ENCODE results near the gene GNAQ.
"Not testable (repeated sequence)": the region's sequence is repeated elsewhere in the genome, so short reads cannot be mapped to it uniquely, and the experiment has no call there.

Gene GNAQ

GRCh38 chr9:78031444-78031892, at the start of gene GNAQ:
Gene GNAQ (minus strand): TSS chr9:78031811. CDS start chr9:78031235, 576 bp downstream.
- peaks cover 53 to 59% of the 10 kb centered on the region in 2 donors for H3K27me3 Mint-ChIP-seq

DNA sequence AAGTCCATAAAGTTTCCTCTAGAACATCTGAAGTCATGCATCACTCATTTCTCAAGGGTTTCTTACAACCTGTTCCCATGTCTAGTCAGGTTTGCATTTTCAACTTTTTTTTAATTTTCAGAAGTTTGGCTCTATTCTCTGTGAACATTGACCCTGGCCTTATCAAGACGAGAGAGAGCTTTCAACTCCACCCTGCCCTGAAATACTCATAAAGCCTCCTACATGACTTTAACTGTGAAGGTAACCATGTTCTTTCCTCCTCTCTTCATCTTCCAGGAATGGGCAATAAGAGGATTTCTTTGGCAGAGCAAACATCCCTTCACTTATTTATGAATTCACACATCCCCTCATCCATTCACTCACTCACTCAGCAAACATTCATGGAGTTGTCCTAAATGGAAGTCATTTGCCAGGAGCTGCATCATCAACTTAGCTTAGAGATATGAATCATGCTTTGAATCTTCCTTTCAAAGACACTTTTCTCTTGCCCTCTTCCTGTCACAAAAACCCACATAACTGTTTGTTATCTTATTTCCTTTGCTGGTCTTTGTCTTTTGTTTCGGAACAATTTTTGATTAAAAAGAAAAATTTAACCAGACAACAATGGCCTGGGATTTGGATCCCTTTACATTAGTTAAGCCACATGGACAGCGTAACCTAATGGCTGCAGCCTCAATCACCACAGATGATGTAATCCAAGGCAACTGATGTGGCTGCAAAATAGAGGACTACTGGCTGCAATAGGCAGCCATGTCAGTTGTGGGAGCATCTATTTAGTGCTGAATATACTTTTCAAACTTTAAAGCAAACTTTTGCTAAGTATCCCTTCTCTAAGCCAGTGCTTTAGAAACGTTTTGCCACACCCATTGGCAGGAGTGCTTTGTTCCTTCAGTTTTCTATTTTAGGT, 43.0 kb upstream of the GNAQ start:
- no peak for DNase-seq
- H3K4me3 Mint-ChIP-seq, result no peak overlapping the region
- no peaks in the 10 kb centered on the region for H3K4me1 Mint-ChIP-seq

More at GRCh38 chr9:78031444-78031892, at the start of gene GNAQ:
- ATAC-seq (replicated peaks) (peak; percentile 14 to 33), DNase-seq (peak; percentile 1)
- Mint-ChIP-seq H3K27ac (peak within 1 kb of the TSS; percentile 85), H3K4me3 (peak within 1 kb of the TSS; percentile 84 to 87), H3K9me3 (no peaks in the 10 kb centered on the region), H3K4me1 (peaks cover 19 to 32% of the 10 kb centered on the region in 2 donors), H3K36me3 (no peaks in the 10 kb centered on the region)

GRCh38 chr9:78073722-78074121, 42.1 kb upstream of the GNAQ start:
- ATAC-seq (replicated peaks) (no peak), DNase-seq (no peak)
- Mint-ChIP-seq H3K27me3 (peaks cover 46 to 55% of the 10 kb centered on the region in 2 donors), H3K4me3 (no peak overlapping the region), H3K9me3 (peaks cover 7 to 18% of the 10 kb centered on the region in 2 donors), H3K4me1 (no peaks in the 10 kb centered on the region), H3K27ac (no peak overlapping the region), H3K36me3 (peaks cover 4 to 9% of the 10 kb centered on the region in 2 donors)

More for the DNA sequence above, 43.0 kb upstream of the GNAQ start:
- Mint-ChIP-seq H3K9me3 (peaks cover 9 to 18% of the 10 kb centered on the region in 2 donors), H3K27me3 (peaks cover 46 to 55% of the 10 kb centered on the region in 2 donors), H3K36me3 (peaks cover 4 to 9% of the 10 kb centered on the region in 2 donors), H3K27ac (no peak overlapping the region)
- no peak for ATAC-seq (replicated peaks)

DNA sequence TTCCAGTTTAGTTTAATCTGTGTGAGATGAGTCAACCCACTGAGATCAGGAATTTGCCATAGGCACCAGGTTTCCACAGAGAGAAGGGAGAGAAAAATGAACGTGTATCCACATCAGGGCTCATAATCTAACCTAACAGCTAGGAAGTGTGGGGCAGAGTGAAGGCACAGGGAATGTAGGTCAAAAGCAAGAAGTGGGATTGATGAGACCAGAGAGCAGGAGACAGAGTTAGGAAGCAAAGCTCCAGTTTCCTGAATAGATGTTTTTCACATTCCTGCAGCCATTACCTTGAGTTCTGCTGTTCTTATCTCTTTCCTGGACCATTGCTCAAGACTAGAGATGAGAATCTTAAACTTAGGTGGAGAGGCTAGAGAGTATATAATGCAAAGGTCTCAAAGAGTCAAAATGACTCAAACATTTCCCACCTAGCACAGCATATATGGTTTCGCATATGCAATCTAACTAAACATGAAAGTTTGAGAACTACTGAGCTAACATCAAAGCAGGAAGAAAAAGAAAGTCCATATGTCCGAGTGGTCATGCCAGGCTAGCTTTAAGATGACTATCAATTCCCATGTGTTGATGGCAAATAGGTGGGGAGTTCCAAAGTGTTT, 41.1 kb upstream of the GNAQ start:
- Mint-ChIP-seq H3K27me3 (peaks cover 39 to 48% of the 10 kb centered on the region in 2 donors), H3K36me3 (peaks cover 4 to 5% of the 10 kb centered on the region in 2 donors), H3K27ac (no peak overlapping the region), H3K4me1 (no peaks in the 10 kb centered on the region), H3K4me3 (no peak overlapping the region), H3K9me3 (peaks cover 3 to 12% of the 10 kb centered on the region in 2 donors)
- no peak for DNase-seq
- ATAC-seq (replicated peaks), result no peak

DNA sequence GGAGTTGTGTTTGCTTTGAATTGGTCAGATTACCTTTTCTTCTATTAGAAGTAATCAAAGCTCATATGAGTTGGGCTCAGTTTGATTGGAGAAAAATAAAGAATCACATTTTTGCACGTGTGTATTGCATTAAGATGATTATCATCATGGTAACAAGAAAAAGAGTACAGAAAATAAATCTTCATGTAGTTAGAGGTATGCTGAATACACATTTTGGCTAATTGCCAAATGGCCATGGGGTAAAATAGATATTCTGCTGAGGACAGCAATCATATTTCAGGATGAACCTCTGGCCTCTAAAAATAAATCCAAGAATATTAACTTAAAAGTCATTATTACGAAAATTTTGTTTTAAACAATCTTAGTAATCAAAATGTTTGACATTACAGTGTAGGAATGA, 38.9 kb upstream of the GNAQ start:
- ATAC-seq (replicated peaks) (no peak), DNase-seq (no peak)
- Mint-ChIP-seq H3K36me3 (peaks cover 2 to 4% of the 10 kb centered on the region in 2 donors), H3K27me3 (peaks cover 26 to 27% of the 10 kb centered on the region in 2 donors), H3K4me1 (no peaks in the 10 kb centered on the region), H3K9me3 (peaks cover 9% of the 10 kb centered on the region in 2 donors), H3K27ac (no peak overlapping the region), H3K4me3 (no peak overlapping the region)

DNA sequence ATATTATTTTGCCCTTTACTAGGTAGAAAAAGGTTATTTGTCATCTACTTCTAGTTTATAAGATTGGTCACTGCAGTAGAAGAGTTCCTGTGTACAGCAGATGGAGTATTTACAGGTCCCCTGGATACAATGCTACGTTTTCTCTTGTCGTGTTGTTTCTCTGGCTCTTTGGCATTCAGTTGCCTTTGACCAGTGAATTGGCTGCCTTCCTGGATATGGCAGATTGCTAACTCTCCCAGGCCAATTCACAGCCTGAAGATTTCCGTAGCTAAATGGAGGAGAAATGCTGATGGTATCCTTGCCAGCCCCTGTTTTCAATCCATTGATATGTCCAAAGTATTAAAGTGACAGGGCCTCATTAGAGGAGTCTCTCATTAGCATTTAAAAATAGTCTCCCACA, 32.5 kb upstream of the GNAQ start:
- H3K4me1 Mint-ChIP-seq, result no peaks in the 10 kb centered on the region
- H3K4me3 Mint-ChIP-seq, result no peak overlapping the region
- ATAC-seq (replicated peaks) (no peak), DNase-seq (no peak)
- H3K27ac Mint-ChIP-seq, result no peak overlapping the region
- H3K9me3 Mint-ChIP-seq, result peaks cover 13% of the 10 kb centered on the region in 2 donors
- peaks cover 2 to 8% of the 10 kb centered on the region in 2 donors for H3K36me3 Mint-ChIP-seq
- peaks cover 0 to 5% of the 10 kb centered on the region in 2 donors for H3K27me3 Mint-ChIP-seq

DNA sequence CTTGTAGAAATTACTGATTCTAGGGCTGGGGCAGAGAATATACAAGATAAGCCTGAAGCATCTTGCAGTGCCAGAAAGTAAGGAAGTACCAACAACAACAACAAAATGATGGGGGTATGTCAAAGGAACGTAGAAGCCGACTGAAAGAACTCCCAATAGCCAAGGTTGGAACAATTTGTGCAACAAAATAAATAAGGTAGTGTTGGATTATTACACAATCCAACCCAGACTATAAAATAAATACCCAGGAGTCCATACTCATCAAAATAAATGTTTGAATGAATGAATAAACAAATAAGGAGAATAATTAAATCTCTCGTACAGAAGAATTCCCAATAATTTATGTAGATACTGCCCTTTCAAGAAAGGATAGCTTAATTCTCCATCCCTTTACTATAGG, 31.1 kb upstream of the GNAQ start:
- Mint-ChIP-seq H3K9me3 (peaks cover 19 to 21% of the 10 kb centered on the region in 2 donors), H3K27me3 (peaks cover 0 to 6% of the 10 kb centered on the region in 2 donors), H3K4me1 (no peaks in the 10 kb centered on the region), H3K36me3 (peaks cover 2 to 8% of the 10 kb centered on the region in 2 donors), H3K4me3 (no peak overlapping the region), H3K27ac (no peak overlapping the region)
- no peak for DNase-seq
- no peak for ATAC-seq (replicated peaks)

GRCh38 chr9:78054218-78054617, 22.6 kb upstream of the GNAQ start:
- H3K4me1 Mint-ChIP-seq; H3K4me3 Mint-ChIP-seq; DNase-seq; H3K36me3 Mint-ChIP-seq; ATAC-seq (replicated peaks); H3K27ac Mint-ChIP-seq: not testable (repeated sequence)
- Mint-ChIP-seq H3K27me3 (peaks cover 32 to 40% of the 10 kb centered on the region in 2 donors), H3K9me3 (peaks cover 13 to 15% of the 10 kb centered on the region in 2 donors)

DNA sequence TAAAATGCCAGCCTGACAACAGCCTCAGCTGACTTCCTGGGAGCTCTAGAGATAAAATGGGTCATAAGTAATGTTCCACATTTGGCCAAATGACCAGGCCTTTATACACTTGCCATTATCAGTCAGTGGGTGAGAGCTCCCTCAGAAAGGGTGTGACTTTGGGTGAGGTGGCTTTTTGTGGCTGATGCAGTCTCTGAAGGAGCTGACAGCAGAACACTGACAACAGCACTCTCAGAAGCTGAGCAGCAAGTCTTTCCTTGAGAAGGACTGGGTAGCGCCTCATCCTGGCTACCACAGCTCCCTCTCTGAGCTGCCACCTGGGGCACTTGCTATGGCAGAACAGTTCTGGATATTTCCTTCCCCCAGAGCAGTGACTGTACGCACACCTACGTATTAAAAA, 22.0 kb upstream of the GNAQ start:
- H3K4me3 Mint-ChIP-seq, result no peak overlapping the region
- H3K4me1 Mint-ChIP-seq, result peaks cover 4 to 7% of the 10 kb centered on the region in 2 donors
- DNase-seq, result no peak
- no peak overlapping the region for H3K27ac Mint-ChIP-seq
- H3K27me3 Mint-ChIP-seq, result peaks cover 29 to 46% of the 10 kb centered on the region in 2 donors
- peaks cover 11 to 13% of the 10 kb centered on the region in 2 donors for H3K9me3 Mint-ChIP-seq
- H3K36me3 Mint-ChIP-seq, result peaks cover 0 to 3% of the 10 kb centered on the region in 2 donors
- no peak for ATAC-seq (replicated peaks)

GRCh38 chr9:78050421-78050820, 18.8 kb upstream of the GNAQ start:
- no peak overlapping the region for H3K27ac Mint-ChIP-seq

GRCh38 chr9:78049484-78049883, 17.9 kb upstream of the GNAQ start:
- no peak for DNase-seq
- Mint-ChIP-seq H3K4me3 (no peak overlapping the region), H3K9me3 (peaks cover 0 to 2% of the 10 kb centered on the region in 2 donors), H3K36me3 (no peaks in the 10 kb centered on the region), H3K27ac (no peak overlapping the region), H3K4me1 (peaks cover 4 to 7% of the 10 kb centered on the region in 2 donors), H3K27me3 (peaks cover 20 to 28% of the 10 kb centered on the region in 2 donors)
- no peak for ATAC-seq (replicated peaks)

More at GRCh38 chr9:78050421-78050820, 18.8 kb upstream of the GNAQ start:
- H3K9me3 Mint-ChIP-seq, result peaks cover 0 to 5% of the 10 kb centered on the region in 2 donors
- no peak for ATAC-seq (replicated peaks)
- no peak overlapping the region for H3K4me3 Mint-ChIP-seq
- H3K4me1 Mint-ChIP-seq, result peaks cover 4 to 7% of the 10 kb centered on the region in 2 donors
- H3K27me3 Mint-ChIP-seq, result peaks cover 19 to 36% of the 10 kb centered on the region in 2 donors
- H3K36me3 Mint-ChIP-seq, result peaks cover 0 to 3% of the 10 kb centered on the region in 2 donors
- DNase-seq, result no peak

DNA sequence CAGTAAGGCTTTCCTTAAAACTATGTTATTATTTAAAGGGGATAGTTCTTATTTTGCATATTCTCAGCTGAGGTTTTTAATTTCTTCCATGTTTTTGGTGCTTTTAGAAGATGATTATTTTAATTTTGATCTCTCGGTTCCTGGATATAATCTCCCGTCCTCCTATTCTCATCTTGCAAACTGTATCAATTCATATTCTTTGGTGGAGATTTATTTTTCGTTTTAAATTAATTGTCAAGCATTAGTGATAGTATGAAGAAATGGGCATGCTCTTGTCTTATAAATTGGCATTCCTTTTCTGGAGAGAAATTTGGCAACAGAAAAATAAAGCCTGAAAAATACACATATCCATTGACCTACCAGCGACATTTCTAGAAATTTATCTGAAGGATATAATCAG, 15.5 kb upstream of the GNAQ start:
- peaks cover 15 to 24% of the 10 kb centered on the region in 2 donors for H3K27me3 Mint-ChIP-seq
- no peaks in the 10 kb centered on the region for H3K4me1 Mint-ChIP-seq
- H3K36me3 Mint-ChIP-seq, result no peaks in the 10 kb centered on the region
- DNase-seq (no peak), ATAC-seq (replicated peaks) (no peak)
- no peak overlapping the region for H3K4me3 Mint-ChIP-seq
- no peaks in the 10 kb centered on the region for H3K9me3 Mint-ChIP-seq
- H3K27ac Mint-ChIP-seq, result no peak overlapping the region

DNA sequence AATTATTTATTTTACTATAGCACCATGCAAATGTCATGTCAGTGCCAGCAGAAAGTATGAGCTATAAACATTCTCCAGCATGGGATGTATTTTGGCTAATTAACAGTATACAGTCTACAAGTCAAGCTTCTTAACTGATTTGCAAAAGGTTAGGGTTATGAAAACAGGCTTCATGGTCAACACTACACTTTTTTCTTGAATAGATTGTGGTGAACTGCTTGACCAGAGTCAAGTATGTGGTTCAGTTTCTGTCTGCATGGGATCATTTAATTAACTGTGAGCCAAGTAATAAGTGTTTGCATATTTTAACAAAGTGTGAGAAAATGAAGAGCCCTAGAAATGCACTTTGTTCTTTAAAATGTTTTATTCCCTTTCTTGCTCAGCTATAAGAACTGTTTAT, 14.5 kb upstream of the GNAQ start:
- Mint-ChIP-seq H3K9me3 (no peaks in the 10 kb centered on the region), H3K27ac (no peak overlapping the region), H3K27me3 (peaks cover 15 to 30% of the 10 kb centered on the region in 2 donors), H3K4me3 (no peak overlapping the region), H3K36me3 (no peaks in the 10 kb centered on the region), H3K4me1 (no peaks in the 10 kb centered on the region)
- no peak for ATAC-seq (replicated peaks)
- DNase-seq, result no peak

- no peak for DNase-seq
- no peak for ATAC-seq (replicated peaks)
- Mint-ChIP-seq H3K27me3 (peaks cover 15 to 35% of the 10 kb centered on the region in 2 donors), H3K9me3 (no peaks in the 10 kb centered on the region), H3K4me3 (no peak overlapping the region), H3K4me1 (no peaks in the 10 kb centered on the region), H3K27ac (no peak overlapping the region), H3K36me3 (no peaks in the 10 kb centered on the region)
Measured at GRCh38 chr9:78044886-78045285, 13.3 kb upstream of the GNAQ start.
